NCI-H2171 (cell line): ENCODE results near the gene ZNF587.
"Not testable (repeated sequence)": the region's sequence is repeated elsewhere in the genome, so short reads cannot be mapped to it uniquely, and the experiment has no call there.

ENCODE experiments used
- DNase-seq: peaks from one replicate; lab custom pipeline; 2025; lab: John Stamatoyannopoulos, UW

ZNF587 gene

DNA sequence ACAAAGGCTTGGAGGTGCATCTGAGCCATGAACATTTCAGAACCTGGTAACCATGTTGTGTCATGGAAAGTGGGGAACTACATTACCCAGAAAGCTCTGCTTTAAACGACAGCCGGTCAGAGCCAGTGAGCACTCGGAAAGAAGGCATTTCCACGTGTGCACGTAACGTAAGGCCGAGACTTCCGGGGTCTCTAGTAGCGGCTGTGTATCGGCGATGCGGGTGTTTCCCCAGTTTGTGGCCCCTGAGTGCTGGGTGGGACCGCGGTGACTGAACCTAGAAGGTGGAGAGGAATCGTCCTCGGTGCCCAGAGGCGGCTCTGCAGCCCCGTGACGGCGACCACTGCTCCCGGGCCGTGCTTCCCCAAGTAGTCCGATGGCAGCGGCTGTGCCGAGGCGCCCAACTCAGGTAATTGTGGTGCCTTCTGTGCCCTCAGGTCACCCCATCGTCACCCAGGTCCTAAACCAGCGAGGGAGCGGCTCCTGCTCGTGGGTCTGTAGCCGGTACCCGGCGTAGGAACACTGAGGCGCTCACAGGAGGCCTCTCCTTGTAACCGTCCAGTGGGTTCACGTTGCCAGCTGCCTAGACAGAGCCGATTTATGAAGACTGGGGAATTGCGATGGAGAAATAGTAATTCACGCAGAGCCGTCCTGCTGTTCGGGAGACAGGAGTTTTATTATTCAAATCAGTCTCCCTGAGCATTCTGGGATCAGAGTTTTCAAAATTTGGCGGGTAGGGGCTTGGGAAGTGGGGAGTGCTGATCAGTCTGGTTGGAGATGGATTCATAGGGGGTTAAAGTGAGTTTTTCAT is at the start of gene ZNF587:
Gene ZNF587 (plus strand): TSS at position 194 of the 808 bp plus-strand sequence. CDS start 180 bp downstream, at position 374.
- peak; percentile 61 for DNase-seq

DNA sequence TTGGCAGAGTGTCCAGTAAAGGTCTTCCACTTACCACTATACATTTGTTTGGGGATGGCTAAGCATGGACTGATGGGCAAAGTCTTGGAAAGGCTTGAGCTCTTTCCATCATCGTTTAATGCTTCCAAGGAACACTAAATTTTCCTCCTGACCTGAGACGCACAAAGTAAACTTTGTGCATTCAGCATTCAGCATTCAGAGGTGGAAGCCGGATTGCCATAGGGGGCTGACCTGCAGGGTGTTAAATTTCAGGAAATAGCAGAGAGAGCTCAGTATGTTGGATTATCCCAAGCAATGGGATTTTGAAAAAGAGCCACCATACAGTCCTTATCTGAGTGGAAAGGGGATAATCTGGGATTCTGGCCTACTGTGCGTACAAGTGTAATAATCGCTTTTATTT is 49.0 kb upstream of the ZNF587 start:
- no peak for DNase-seq

DNA sequence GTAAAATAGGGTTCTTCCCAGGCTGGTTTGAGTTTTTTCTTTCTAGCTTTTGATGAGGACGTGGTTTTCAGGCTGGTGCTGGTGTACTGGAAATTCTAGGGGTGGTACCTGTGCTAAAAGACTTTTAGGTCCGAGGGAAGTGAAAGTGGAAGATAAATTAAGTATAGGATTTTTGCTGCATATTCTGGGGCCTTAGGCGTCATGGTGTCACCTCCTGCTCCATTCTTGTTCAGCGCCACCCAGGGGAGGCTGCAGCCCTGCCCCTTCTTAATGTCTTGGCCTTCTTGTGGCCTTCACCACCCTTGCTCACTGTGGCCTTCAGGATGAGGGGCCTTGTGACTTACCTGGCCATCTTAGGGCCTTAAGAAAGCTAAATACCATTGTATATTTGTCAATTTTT is 47.4 kb upstream of the ZNF587 start:
- no peak for DNase-seq

DNA sequence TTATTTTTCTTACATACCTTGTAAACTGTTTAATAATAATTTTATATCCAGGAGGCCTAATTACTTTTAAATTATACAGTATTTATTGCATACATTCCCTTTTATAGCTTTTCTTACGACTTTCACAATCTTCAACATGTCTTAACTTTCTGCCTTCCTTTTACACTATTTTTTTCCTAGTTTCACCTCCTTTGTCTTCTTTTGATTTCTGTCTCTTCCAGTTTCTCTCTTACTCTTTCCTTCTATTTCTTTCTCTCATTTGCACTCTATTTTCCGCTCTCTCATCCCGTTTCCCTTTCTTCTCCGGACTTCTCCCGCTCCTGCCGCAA is 46.4 kb upstream of the ZNF587 start:
- no peak for DNase-seq

DNA sequence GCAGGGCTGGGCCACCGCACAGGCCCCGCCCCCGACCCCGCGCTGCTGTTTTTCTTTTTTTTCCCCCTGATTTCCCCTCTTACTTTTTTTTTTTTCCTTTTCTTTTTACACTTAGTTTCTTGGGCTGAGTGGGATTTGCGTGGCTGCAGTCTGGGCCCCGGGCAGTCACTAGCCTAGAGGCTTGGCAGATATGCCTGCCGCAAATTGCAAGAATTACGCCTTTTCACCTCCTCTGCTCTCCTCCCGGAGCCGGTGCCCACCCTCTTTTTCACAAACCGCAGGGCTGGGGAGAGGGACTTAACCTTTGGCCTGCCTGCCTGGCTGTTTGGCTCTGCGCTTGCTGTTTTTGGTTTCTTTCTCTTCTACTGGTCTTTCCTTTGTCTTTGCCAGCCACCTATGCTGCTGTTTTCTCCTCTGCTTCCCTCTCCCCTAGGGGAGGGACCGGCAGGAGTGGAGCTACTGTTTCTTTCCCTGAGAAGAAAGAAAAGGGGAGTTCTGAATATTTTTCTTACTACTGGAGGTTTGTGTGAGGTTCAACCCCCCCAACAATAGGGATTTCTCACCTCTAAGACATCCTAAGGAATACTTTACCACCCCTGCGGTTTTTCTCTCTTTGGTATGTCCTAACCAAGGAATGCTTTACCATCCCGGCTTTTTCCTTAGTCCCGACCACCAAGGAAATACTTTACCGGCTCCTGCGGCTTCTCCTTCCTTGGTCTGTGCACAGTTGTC is 45.9 kb upstream of the ZNF587 start:
- DNase-seq = no peak

DNA sequence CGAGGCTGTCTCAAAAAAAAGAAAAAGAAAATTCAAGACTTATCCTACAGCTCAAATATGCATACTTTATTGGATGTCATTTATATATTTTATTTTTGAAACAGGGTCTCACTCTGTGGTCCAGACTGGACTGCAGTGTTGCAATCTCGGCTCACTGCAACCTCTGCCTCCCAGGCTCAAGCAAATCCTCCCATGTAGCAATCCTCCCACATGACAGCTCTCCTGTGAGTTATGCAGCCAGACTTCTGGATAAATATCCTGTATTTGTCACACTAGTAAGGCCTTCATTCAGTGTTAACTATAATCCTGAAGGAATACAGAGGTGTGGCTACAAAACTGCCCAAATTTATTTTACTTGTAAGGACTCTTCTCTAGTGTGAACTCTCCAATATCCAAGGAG is 42.1 kb upstream of the ZNF587 start:
- no peak for DNase-seq

DNA sequence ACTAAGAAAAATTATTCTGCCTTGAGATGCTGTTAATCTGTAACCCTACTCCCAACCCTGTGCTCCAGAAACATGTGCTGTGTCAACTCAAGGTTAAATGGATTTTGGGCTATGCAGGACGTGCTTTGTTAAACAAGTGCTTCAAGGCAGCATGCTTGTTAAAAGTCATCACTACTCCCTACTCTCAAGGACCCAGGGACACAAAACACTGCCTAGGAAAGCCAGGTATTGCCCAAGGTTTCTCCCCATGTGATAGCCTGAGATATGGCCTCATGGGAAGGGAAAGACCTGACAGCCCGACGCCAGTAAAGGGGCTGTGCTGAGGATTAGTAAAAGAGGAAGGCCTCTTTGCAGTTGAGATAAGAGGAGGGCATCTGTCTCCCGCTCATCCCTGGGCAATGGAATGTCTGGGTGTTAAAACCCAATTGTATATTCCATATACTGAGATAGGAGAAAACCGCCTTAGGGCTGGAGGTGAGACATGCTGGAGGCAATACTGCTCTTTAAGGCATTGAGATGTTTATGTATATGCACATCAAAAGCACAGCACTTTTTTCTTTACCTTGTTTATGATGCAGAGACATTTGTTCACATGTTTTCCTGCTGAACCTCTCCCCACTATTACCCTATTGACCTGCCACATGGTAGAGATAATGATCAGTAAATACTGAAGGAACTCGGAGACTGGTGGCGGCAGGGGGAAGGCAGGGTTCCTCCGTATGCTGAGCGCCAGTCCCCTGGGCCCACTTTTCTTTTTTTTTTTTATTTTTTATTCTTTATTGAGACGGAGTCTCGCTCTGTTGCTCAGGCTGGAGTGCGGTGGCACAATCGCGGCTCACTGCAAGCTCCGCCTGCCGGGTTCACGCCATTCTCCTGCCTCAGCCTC is 39.0 kb upstream of the ZNF587 start:
- DNase-seq = not testable (repeated sequence)

DNA sequence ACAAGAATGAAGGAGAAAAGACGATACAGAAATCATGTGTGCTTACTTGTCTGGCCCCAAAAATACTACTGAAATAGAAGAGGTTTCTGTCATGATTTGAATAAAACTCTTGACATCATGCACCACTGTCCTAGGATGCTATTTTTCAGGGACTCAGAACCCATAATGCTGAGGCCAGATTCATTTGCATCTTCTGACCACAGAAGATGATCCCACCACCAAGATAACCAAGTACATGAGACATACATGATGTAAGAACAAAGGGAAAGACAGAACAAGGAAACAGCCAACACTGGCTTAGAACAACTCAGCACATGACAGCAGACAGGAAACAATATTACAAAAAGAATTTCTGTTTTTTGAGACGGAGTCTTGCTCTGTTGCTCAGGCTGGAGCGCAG is 37.4 kb upstream of the ZNF587 start:
- no peak for DNase-seq

DNA sequence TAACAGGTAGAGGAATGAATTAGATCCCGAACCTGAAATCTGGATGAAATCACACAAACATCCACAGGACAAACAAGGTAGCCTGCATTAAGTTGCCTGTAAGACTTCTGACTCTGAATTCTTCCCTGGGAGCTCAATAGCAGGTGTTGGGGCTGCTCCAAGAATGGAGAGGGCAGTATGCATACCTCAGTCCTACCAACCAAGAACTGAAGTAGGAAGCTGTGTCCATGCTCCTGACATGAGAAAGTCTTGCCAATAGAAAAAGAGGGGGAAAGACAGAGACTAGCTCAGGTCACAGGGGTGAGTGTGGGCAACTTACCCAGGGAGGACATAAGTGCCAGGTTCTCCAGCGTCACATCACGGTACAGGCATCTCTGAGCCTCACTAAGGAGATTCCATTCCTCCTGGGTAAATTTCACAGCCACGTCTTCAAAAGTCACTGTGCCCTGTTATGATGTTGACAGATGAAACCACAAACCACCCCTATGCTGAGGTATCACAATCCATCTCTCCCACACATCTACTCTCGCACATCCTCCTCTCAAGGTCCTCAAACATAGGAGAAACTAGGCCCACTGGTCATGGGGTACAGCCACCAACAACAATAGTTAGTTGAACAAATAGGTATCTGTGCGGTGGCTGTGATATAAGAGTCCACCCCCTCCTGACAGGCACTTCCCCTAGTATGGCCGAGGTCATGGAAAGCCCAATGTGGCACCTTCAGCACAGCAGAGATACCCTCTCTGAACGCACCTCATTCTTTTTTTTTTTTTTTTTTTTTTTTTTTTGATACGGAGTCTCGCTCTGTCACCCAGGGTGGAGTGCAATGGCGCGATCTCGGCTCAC is 36.5 kb upstream of the ZNF587 start:
- not testable (repeated sequence) for DNase-seq

DNA sequence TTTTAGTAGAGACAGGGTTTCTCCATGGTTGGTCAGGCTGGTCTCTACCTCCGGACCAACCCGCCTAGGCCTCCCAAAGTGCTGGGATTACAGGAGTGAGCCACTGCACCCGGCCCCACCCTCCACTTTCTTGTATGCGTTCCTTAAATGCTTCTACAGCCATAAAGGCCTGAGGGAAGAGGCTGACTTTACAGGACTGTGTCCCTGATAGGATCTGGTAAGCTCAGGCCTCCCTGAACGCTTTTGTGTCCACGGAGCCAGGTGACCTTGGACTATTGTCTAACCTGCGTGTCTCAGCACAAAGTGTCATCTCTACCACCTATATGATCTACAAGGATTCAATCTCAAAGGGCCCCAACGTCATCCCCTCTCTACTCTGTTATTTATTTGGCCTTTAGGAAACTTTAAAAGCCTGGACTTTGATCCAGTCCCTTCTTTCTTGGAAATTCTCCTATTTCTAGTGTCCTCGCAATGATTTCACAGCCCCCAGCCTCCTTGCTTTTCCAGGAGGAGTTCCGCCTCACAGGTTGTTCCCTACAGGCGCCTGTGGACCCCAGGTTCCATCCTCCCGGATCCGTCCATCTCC is 35.6 kb upstream of the ZNF587 start:
- DNase-seq = no peak

DNA sequence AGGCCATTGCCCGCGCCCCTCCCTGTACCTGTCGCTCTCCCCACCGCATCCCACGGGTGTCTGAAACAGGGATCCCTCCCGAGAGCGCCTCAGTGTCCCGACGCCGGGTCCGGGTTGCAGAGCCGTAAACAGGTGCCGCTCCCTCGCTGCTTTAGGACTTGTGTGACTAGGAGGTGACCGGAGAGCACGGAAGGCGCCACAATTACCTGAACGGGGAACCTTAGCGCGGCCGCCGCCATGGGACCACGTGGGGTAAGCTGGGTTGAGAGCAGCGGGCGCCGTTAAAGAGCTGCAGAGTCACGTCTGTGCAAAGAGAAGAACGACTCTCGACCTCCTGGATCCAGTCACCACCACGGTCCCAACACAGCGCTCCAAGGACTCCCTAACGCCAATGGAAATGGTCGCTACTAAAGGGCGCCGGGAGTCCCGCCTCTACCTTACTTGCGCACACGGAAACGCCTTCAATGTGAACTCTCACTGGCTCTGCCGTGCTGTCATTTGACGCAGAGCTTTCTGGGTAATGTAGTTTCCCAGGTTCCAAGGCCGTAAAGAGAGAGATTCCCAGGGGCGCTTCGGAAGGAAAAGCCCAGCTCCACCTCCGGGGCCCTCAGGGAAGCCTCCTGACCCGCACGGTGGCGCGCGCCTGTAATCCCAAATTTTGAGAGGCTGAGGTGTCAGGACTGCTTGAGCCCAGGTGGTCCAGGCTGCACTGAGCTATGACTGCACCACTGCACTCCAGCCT is 35.0 kb upstream of the ZNF587 start, which contains the start of gene ZNF552:
Gene ZNF552 (minus strand): TSS at position 409 of the 742 bp plus-strand sequence. CDS start 170 bp downstream, at position 239.
- peak; percentile 89 for DNase-seq

DNA sequence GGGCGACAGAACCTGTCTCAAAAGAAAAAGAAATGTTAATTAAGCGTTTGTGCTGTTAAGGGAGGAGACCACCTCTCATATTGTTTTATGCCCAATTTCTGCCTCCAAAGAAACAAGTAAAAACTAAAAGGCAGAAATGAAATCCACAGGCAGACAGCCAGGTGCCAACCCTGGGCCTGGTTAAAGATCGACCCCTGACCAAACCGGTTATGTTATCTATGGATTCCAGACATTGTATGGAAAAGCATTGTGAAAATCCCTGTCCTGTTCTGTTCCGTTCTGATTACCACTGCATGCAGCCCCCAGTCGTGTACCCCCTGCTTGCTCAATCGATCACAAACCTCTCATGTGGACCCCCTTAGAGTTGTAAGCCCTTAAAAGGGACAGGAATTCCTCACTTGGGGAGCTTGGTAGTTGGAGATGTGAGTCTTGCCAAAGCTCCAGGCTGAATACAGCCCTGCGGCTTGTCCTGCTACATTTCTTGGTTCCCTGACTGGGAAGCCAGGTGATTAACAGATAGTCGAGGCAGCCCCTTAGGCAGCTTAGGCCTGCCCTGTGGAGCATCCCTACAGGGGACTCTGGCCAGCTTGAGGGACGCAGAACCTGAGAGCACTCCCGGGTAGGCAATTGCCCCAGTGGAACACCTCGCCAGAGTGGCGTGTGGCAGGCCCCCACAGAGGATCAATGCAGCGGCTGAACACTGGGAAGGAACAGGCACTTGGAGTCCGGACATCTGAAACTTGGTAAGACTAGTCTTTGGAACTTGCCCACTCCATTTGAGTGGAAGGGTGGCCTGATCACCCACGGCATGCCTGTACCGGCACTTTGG is 34.2 kb upstream of the ZNF587 start:
- DNase-seq = no peak

DNA sequence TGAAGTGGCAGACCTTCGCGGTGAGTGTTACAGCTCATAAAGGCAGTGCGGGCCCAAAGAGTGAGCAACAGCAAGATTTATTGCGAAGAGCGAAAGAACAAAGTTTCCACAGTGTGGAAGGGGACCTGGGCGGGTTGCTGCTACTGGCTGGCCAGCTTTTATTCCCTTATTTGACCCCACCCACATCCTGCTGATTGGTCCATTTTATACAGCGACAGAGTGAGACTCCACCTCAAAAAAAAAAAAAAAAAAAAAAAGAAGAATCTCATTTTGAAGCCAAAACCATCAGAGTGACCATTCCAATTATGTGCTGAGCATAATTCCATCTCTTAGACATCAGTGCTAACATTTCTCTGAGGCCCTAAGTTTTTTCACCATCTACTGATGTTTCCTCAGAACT is 33.0 kb upstream of the ZNF587 start:
- no peak for DNase-seq

DNA sequence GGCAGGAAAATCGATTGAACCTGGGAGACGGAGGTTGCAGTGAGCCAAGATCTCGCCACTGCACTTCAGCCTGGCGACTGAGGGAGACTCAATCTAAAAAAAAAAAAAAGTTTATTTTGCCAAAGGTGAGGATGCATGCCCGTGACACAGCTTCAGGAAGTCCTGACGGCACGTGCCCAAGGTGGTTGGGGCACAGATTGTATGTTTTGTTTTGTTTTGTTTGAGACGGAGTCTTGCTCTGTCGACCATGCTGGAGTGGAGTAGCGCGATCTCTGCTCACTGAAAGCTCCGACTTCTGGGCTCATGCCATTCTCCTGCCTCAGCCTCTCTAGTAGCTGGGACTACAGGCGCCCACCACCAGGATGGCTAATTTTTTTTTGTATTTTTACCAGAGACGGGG is 31.7 kb upstream of the ZNF587 start:
- DNase-seq = no peak

DNA sequence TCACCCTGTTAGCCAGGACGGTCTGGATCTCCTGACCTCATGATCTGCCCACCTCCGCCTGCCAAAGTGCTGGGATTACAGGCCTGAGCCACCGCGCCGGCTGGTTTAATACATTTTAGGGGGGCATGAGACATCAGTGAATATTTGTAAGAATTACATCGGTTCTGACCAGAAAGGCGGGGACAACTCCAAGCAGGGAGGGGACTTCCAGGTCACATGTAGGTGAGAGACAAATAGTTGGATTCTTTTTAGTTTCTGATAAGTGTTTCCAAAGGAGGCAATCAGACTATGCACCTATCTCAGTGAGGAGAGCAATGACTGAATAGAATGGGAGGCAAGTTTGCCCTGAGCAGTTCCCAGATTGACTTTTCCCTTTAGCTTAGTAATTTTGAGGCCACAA is 31.3 kb upstream of the ZNF587 start:
- DNase-seq = no peak

DNA sequence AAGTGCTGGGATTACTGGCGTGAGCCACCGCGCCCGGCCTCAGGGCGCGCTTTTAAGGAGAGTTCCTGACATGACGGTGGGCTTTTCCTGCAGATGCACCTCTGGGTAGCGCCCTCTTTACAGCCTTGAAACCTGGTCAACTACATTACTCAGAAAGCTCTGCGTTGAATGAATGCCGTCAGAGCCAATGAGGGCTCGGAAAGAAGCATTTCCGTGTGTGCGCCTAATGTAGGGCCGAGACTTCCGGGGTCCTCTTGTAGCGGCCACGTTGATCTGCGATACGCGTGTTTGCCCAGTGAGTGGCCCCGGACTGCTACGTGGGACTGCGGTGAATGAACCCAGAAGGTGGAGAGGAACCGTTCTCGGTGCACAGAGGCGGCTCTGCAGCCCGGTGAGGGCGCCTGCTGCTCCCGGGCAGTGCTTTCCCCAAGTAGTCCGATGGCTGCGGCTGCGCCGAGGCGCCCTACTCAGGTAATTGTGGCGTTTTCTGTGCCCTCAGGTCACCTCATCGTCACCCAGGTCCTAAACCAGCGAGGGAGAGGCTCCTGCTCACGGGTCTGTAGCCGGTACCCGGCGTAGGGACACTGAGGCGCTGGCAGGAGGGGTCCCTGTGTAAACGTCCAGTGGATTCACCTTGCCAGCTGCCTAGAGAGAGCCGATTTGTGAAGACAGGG is 30.0 kb upstream of the ZNF587 start:
- peak; percentile 87 for DNase-seq

DNA sequence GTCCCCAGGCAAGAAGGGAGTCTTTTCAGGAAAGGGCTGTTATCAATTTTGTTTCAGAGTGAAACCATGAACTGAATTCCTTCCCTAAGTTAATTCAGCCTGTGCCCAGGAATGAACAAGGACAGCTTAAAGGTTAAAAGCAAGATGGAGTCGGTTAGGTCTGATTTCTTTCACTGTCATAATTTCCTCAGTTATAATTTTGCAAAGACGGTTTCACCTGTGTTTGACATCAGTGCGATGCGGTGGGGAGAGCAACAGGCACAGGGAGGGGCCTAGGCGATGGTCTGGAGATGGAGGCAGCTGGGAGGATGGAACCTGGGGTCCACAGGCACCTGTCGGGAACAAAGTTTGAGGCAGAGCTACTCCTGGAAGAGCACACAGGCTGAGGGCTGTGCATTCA is 29.1 kb upstream of the ZNF587 start:
- no peak for DNase-seq

DNA sequence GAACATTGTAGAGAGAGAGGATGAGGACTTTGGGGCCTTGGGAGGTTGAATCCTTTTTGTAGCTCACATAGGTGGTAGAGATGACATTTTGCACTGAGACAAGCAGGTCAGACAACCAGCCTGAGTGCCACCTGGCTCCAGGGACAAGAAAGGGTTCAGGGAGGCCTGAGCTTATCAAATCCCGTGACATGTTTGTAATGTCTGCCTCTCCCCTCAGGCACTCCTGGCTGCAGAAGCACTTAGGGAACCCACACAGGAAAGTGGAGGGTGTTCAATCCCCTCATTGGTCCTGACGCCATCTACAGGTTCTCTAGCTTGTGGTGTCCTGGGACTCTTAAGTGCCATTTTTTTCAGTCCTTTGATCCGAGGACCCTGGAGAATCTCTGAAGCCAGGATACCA is 28.6 kb upstream of the ZNF587 start:
- not testable (repeated sequence) for DNase-seq

DNA sequence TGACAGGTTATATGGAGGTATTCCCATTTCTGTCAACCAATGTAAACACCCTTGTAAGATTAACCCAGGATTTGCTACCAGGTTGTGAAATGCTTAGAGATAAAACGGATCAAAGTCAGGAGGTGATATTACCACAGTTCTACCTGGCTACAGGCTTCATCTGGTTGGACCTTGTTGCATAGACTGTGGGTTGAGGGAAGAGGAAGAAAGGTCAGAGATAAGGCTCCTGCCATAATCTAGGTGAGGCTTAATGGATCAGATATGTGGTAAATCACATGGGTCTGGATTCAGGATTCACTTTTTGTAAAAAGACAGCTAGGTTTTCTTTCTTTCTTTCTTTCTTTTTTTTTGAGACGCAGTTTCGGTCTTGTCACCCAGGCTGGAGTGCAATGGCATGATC is 28.2 kb upstream of the ZNF587 start:
- DNase-seq = not testable (repeated sequence)
